ENCODE data around the gene MXD1. TPM values are rescaled to one million over a fixed set of nuclear protein-coding genes. Genes with fewer than 3 reads are reported as not detected.
"Not testable (repeated sequence)": the region's sequence is repeated elsewhere in the genome, so short reads cannot be mapped to it uniquely, and the experiment has no call there.

MXD1 gene
- polyA plus RNA-seq, 1 donor (not counting 4 experiments of a cell fraction or from before 2014, with no cell fraction given), result 15.9 TPM

GRCh38 chr2:69950241-69950640, 35.3 kb downstream of the MXD1 start:
- Histone ChIP-seq H2AFZ (ENCODE audit: control insufficient read depth, low read length) (peak overlapping the region; percentile 13), H3K27ac (ENCODE audit: control insufficient read depth, insufficient read depth, low read length) (no peak overlapping the region), H3K4me3 (ENCODE audit: control insufficient read depth in 2 of 3, extremely low read depth in 1 of 3, insufficient read depth in 2 of 3, low read depth in 1 of 3, low read length in 3 of 3) (no peak overlapping the region), H3K9ac (ENCODE audit: control insufficient read depth, extremely low read depth, insufficient read depth, low read length) (no peak overlapping the region), H3K9me1 (ENCODE audit: control insufficient read depth, extremely low read depth, insufficient read depth, low read length) (no peaks in the 10 kb centered on the region), H3K36me3 (ENCODE audit: control insufficient read depth in 2 of 2, extremely low read depth in 1 of 2, insufficient read depth in 2 of 2, low read length in 2 of 2) (no peaks in the 10 kb centered on the region), H3K79me2 (ENCODE audit: control insufficient read depth, insufficient read depth, low read length) (no peaks in the 10 kb centered on the region), H3K4me1 (ENCODE audit: control insufficient read depth, extremely low read depth, insufficient read depth, low read length) (peaks cover 25% of the 10 kb centered on the region), H3K9me3 (ENCODE audit: control insufficient read depth, low read depth, low read length) (no peaks in the 10 kb centered on the region), H3K27me3 (ENCODE audit: control insufficient read depth, extremely low read depth, insufficient read depth, low read length) (no peaks in the 10 kb centered on the region), H4K20me1 (ENCODE audit: control insufficient read depth, extremely low read depth, insufficient read depth, low read length) (no peaks in the 10 kb centered on the region), H3K4me2 (ENCODE audit: control insufficient read depth, extremely low read depth, insufficient read depth, low read depth, low read length) (no peak overlapping the region)
- DNase-seq (ENCODE audit: low read depth, low spot score), result no peak
- no peak for TF ChIP-seq EZH2 (IDR thresholded peaks at IDR 0.05; ENCODE audit: low read length)
- no peak for TF ChIP-seq CTCF (optimal IDR thresholded peaks at IDR 0.05 in 1 of 3, IDR thresholded peaks at IDR 0.05 in 1 of 3, conservative IDR thresholded peaks at IDR 0.05 in 1 of 3; ENCODE audit: extremely low read depth in 1 of 3, insufficient read depth in 2 of 3, low read length in 3 of 3)
- FAIRE-seq, result no peak
- dilution Hi-C loops (cut with MboI; ENCODE audit: extremely low pct_ligation_motif_present, low sequenced_read_pairs), result no loop called here

GRCh38 chr2:69950671-69951070, 35.8 kb downstream of the MXD1 start:
- FAIRE-seq; H3K79me2 ChIP-seq (ENCODE audit: control insufficient read depth, insufficient read depth, low read length); dilution Hi-C loops (cut with MboI; ENCODE audit: extremely low pct_ligation_motif_present, low sequenced_read_pairs); H3K9me3 ChIP-seq (ENCODE audit: control insufficient read depth, low read depth, low read length); H3K27me3 ChIP-seq (ENCODE audit: control insufficient read depth, extremely low read depth, insufficient read depth, low read length); H4K20me1 ChIP-seq (ENCODE audit: control insufficient read depth, extremely low read depth, insufficient read depth, low read length); H3K27ac ChIP-seq (ENCODE audit: control insufficient read depth, insufficient read depth, low read length); H3K9ac ChIP-seq (ENCODE audit: control insufficient read depth, extremely low read depth, insufficient read depth, low read length); H3K9me1 ChIP-seq (ENCODE audit: control insufficient read depth, extremely low read depth, insufficient read depth, low read length); H3K36me3 ChIP-seq (ENCODE audit: control insufficient read depth in 2 of 2, extremely low read depth in 1 of 2, insufficient read depth in 2 of 2, low read length in 2 of 2); H2AFZ ChIP-seq (ENCODE audit: control insufficient read depth, low read length); H3K4me3 ChIP-seq (ENCODE audit: control insufficient read depth in 2 of 3, extremely low read depth in 1 of 3, insufficient read depth in 2 of 3, low read depth in 1 of 3, low read length in 3 of 3); H3K4me2 ChIP-seq (ENCODE audit: control insufficient read depth, extremely low read depth, insufficient read depth, low read depth, low read length); DNase-seq (ENCODE audit: low read depth, low spot score): not testable (repeated sequence)
- peaks cover 21% of the 10 kb centered on the region for H3K4me1 ChIP-seq (ENCODE audit: control insufficient read depth, extremely low read depth, insufficient read depth, low read length)

Measured in keratinocyte (primary cell).